Endothelial cell (in vitro differentiated cells): ENCODE measurements around the gene ENTPD2. TPM values are rescaled to one million over a fixed set of nuclear protein-coding genes. Genes with fewer than 3 reads are reported as not detected.
A peak's percentile ranks its signal among the peaks of the same experiment; 100 is the strongest.

Source experiments
- DNase-seq: peaks from one replicate; pipeline ENCODE4 v3.0.0; 2021; ENCODE audit warnings: low spot score
- H3K27ac Mint-ChIP-seq: one replicate; pipeline ENCODE4 v1.8.0; 2021; ENCODE audit warnings: mixed read lengths, inconsistent platforms; ENCODE audit not compliant: unreplicated experiment
- H3K27me3 Mint-ChIP-seq: one replicate; pipeline ENCODE4 v1.8.0; 2021; ENCODE audit warnings: mild to moderate bottlenecking, moderate library complexity, mixed read lengths, inconsistent platforms; ENCODE audit not compliant: unreplicated experiment
- H3K36me3 Mint-ChIP-seq: one replicate; pipeline ENCODE4 v1.8.0; 2021; ENCODE audit warnings: mild to moderate bottlenecking, low read depth, mixed read lengths, inconsistent platforms; ENCODE audit not compliant: unreplicated experiment
- H3K4me1 Mint-ChIP-seq: one replicate; pipeline ENCODE4 v1.8.0; 2021; ENCODE audit warnings: mild to moderate bottlenecking, mixed read lengths, inconsistent platforms; ENCODE audit not compliant: unreplicated experiment
- H3K4me3 Mint-ChIP-seq: one replicate; pipeline ENCODE4 v1.8.0; 2021; ENCODE audit warnings: mild to moderate bottlenecking, mixed read lengths, inconsistent platforms; ENCODE audit not compliant: unreplicated experiment
- H3K9me3 Mint-ChIP-seq: one replicate; pipeline ENCODE4 v1.8.0; 2021; ENCODE audit warnings: mixed read lengths, inconsistent platforms; ENCODE audit not compliant: unreplicated experiment
- CTCF ChIP-seq: fragments of 200-600 bp; sonication (generic); IDR thresholded peaks from one replicate; pipeline ENCODE4 v1.5.0; 2021; ENCODE audit warnings: antibody characterized with exemption; ENCODE audit not compliant: unreplicated experiment
- total RNA-seq: library from RNA; stranded (reverse); fragmentation: NEBNext Ultra II Directional; extraction: Animal tissue kit (Norgen Biotek cat#: 25700); gene quantifications from one replicate; pipeline ENCODE4 v1.2.1, GENCODE V29; 2021; ENCODE audit not compliant: unreplicated experiment

Gene ENTPD2
- total RNA-seq, 1 donor from 2014 or later: 55.6 TPM

- Mint-ChIP-seq H3K36me3 (no peaks in the 10 kb centered on the region), H3K9me3 (no peaks in the 10 kb centered on the region), H3K27me3 (peaks cover 5% of the 10 kb centered on the region), H3K4me1 (peaks cover 4% of the 10 kb centered on the region), H3K4me3 (peak overlapping the region; percentile 86), H3K27ac (no peak overlapping the region)
- TF ChIP-seq CTCF: no peak
- no peak for DNase-seq
These were observed 9.2 kb downstream of the ENTPD2 start for GRCh38 chr9:137044502-137045177.

GRCh38 chr9:137044037-137044436 is 9.8 kb downstream of the ENTPD2 start:
- DNase-seq: no peak
- Mint-ChIP-seq H3K4me3 (no peak overlapping the region), H3K4me1 (peaks cover 4% of the 10 kb centered on the region), H3K9me3 (no peaks in the 10 kb centered on the region), H3K36me3 (no peaks in the 10 kb centered on the region), H3K27ac (no peak overlapping the region), H3K27me3 (peaks cover 3% of the 10 kb centered on the region)
- TF ChIP-seq CTCF: no peak

- TF ChIP-seq CTCF: no peak
- peaks cover 4% of the 10 kb centered on the region for H3K4me1 Mint-ChIP-seq
- no peaks in the 10 kb centered on the region for H3K36me3 Mint-ChIP-seq
- H3K9me3 Mint-ChIP-seq: no peaks in the 10 kb centered on the region
- no peak overlapping the region for H3K4me3 Mint-ChIP-seq
- peaks cover 3% of the 10 kb centered on the region for H3K27me3 Mint-ChIP-seq
- H3K27ac Mint-ChIP-seq: no peak overlapping the region
- no peak for DNase-seq
These were observed 10.8 kb downstream of the ENTPD2 start for GRCh38 chr9:137042751-137043727.

GRCh38 chr9:137041124-137041523 is 12.7 kb downstream of the ENTPD2 start:
- Mint-ChIP-seq H3K27me3 (peaks cover 3% of the 10 kb centered on the region), H3K4me1 (peaks cover 4% of the 10 kb centered on the region), H3K9me3 (no peaks in the 10 kb centered on the region), H3K36me3 (peaks cover 4% of the 10 kb centered on the region), H3K4me3 (no peak overlapping the region), H3K27ac (no peak overlapping the region)
- peak; percentile 52 for DNase-seq
- no peak for TF ChIP-seq CTCF

GRCh38 chr9:137040568-137040967 is 13.3 kb downstream of the ENTPD2 start:
- no peak for TF ChIP-seq CTCF
- Mint-ChIP-seq H3K27me3 (peaks cover 3% of the 10 kb centered on the region), H3K4me3 (no peak overlapping the region), H3K27ac (no peak overlapping the region), H3K9me3 (no peaks in the 10 kb centered on the region), H3K4me1 (peaks cover 4% of the 10 kb centered on the region), H3K36me3 (peaks cover 4% of the 10 kb centered on the region)
- no peak for DNase-seq
